B cell (primary cell): ENCODE measurements around the gene TMEM219.

Experiments used
- EZH2 ChIP-seq: IDR thresholded peaks from 2 replicates; pipeline ENCODE4 v1.6.1; 2012; ENCODE audit warnings: borderline replicate concordance, low read depth, mild to moderate bottlenecking, moderate library complexity, low read length; ENCODE audit not compliant: insufficient read depth, poor library complexity, severe bottlenecking
- TF ChIP-seq, protein P1 (sequence below): fragments of 200-600 bp; IDR thresholded peaks from one replicate; pipeline ENCODE4 v1.8.0; 2022; ENCODE audit warnings: antibody characterized with exemption, mild to moderate bottlenecking

DNA sequence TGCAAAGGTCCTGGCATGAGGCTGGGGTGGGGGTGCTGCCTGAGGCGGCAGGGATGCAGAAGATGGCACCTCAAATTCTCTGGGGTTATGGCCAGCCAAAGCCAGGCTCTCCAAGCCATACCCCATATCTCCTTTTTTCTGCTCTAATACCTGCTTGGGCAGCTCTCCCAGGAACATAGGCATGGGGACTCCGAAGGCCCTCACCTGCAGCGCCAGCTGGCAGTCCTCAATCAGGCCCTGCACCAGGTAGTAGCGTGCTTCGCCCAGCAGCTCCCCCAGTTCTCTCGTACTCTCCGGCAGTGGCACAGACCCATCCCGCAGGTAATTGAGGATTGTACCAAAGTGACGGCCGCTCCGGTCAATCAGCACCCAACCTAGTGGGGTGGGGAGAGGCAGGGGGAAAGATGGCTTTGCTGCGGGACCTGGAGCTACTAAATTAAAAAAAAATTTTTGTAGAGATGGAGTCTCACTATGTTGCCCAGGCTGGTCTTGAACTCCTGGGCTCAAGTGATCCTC lies 38.8 kb upstream of the TMEM219 start:
- TF ChIP-seq, protein P1, sequence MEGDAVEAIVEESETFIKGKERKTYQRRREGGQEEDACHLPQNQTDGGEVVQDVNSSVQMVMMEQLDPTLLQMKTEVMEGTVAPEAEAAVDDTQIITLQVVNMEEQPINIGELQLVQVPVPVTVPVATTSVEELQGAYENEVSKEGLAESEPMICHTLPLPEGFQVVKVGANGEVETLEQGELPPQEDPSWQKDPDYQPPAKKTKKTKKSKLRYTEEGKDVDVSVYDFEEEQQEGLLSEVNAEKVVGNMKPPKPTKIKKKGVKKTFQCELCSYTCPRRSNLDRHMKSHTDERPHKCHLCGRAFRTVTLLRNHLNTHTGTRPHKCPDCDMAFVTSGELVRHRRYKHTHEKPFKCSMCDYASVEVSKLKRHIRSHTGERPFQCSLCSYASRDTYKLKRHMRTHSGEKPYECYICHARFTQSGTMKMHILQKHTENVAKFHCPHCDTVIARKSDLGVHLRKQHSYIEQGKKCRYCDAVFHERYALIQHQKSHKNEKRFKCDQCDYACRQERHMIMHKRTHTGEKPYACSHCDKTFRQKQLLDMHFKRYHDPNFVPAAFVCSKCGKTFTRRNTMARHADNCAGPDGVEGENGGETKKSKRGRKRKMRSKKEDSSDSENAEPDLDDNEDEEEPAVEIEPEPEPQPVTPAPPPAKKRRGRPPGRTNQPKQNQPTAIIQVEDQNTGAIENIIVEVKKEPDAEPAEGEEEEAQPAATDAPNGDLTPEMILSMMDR, result no peak
- no peak for TF ChIP-seq EZH2
